Activated naive CD4-positive, alpha-beta T cell treated with anti-CD3 and anti-CD28 coated beads, Interleukin-2, amount 50 U/mL, for 24 hours (primary cell): ENCODE measurements around the gene GPC5.

Source experiments
- H3K27ac Mint-ChIP-seq: one replicate; pipeline ENCODE4 v1.8.0; 2021; ENCODE audit warnings: mild to moderate bottlenecking, mixed read lengths
- H3K27me3 Mint-ChIP-seq: one replicate; pipeline ENCODE4 v1.8.0; 2021; ENCODE audit warnings: mixed read lengths
- H3K36me3 Mint-ChIP-seq: one replicate; pipeline ENCODE4 v1.8.0; 2021; ENCODE audit warnings: mixed read lengths
- H3K4me1 Mint-ChIP-seq: one replicate; pipeline ENCODE4 v1.8.0; 2021; ENCODE audit warnings: mixed read lengths
- H3K4me3 Mint-ChIP-seq: one replicate; pipeline ENCODE4 v1.8.0; 2021; ENCODE audit warnings: mild to moderate bottlenecking, mixed read lengths
- H3K9me3 Mint-ChIP-seq: one replicate; pipeline ENCODE4 v1.8.0; 2021; ENCODE audit warnings: mixed read lengths

The GPC5 gene

GRCh38 chr13:91739751-91740150 lies 341.3 kb downstream of the GPC5 start:
- Mint-ChIP-seq H3K9me3 (no peaks in the 10 kb centered on the region), H3K4me3 (no peak overlapping the region), H3K27ac (no peak overlapping the region), H3K36me3 (no peaks in the 10 kb centered on the region), H3K27me3 (peaks cover 3% of the 10 kb centered on the region), H3K4me1 (no peaks in the 10 kb centered on the region)

GRCh38 chr13:91740756-91741155 lies 342.3 kb downstream of the GPC5 start:
- H3K36me3 Mint-ChIP-seq, result no peaks in the 10 kb centered on the region
- no peaks in the 10 kb centered on the region for H3K9me3 Mint-ChIP-seq
- no peak overlapping the region for H3K4me3 Mint-ChIP-seq
- H3K4me1 Mint-ChIP-seq, result no peaks in the 10 kb centered on the region
- H3K27ac Mint-ChIP-seq, result no peak overlapping the region
- H3K27me3 Mint-ChIP-seq, result peaks cover 3% of the 10 kb centered on the region

- peaks cover 1% of the 10 kb centered on the region for H3K27me3 Mint-ChIP-seq
- H3K36me3 Mint-ChIP-seq, result no peaks in the 10 kb centered on the region
- no peak overlapping the region for H3K4me3 Mint-ChIP-seq
- no peaks in the 10 kb centered on the region for H3K4me1 Mint-ChIP-seq
- no peaks in the 10 kb centered on the region for H3K9me3 Mint-ChIP-seq
- no peak overlapping the region for H3K27ac Mint-ChIP-seq
These were observed 343.5 kb downstream of the GPC5 start for GRCh38 chr13:91741925-91742324.

GRCh38 chr13:91744284-91744683 lies 345.9 kb downstream of the GPC5 start:
- no peak overlapping the region for H3K4me3 Mint-ChIP-seq
- H3K27ac Mint-ChIP-seq, result no peak overlapping the region
- no peaks in the 10 kb centered on the region for H3K27me3 Mint-ChIP-seq
- no peaks in the 10 kb centered on the region for H3K9me3 Mint-ChIP-seq
- no peaks in the 10 kb centered on the region for H3K36me3 Mint-ChIP-seq
- no peaks in the 10 kb centered on the region for H3K4me1 Mint-ChIP-seq

- no peaks in the 10 kb centered on the region for H3K27me3 Mint-ChIP-seq
- H3K36me3 Mint-ChIP-seq, result no peaks in the 10 kb centered on the region
- H3K4me1 Mint-ChIP-seq, result no peaks in the 10 kb centered on the region
- peaks cover 2% of the 10 kb centered on the region for H3K9me3 Mint-ChIP-seq
- no peak overlapping the region for H3K27ac Mint-ChIP-seq
- no peak overlapping the region for H3K4me3 Mint-ChIP-seq
These were observed 347.5 kb downstream of the GPC5 start for GRCh38 chr13:91745967-91746366.

GRCh38 chr13:91747186-91747585 lies 348.8 kb downstream of the GPC5 start:
- Mint-ChIP-seq H3K27me3 (no peaks in the 10 kb centered on the region), H3K36me3 (no peaks in the 10 kb centered on the region), H3K27ac (no peak overlapping the region), H3K9me3 (peaks cover 6% of the 10 kb centered on the region), H3K4me1 (no peaks in the 10 kb centered on the region), H3K4me3 (no peak overlapping the region)

GRCh38 chr13:91748416-91749089 lies 350.1 kb downstream of the GPC5 start:
- Mint-ChIP-seq H3K27ac (no peak overlapping the region), H3K9me3 (peaks cover 6% of the 10 kb centered on the region), H3K27me3 (no peaks in the 10 kb centered on the region), H3K4me3 (no peak overlapping the region), H3K4me1 (no peaks in the 10 kb centered on the region), H3K36me3 (no peaks in the 10 kb centered on the region)

- no peak overlapping the region for H3K4me3 Mint-ChIP-seq
- no peak overlapping the region for H3K27ac Mint-ChIP-seq
- H3K4me1 Mint-ChIP-seq, result no peaks in the 10 kb centered on the region
- no peaks in the 10 kb centered on the region for H3K36me3 Mint-ChIP-seq
- H3K9me3 Mint-ChIP-seq, result no peaks in the 10 kb centered on the region
- H3K27me3 Mint-ChIP-seq, result no peaks in the 10 kb centered on the region
These were observed 360.3 kb downstream of the GPC5 start for GRCh38 chr13:91758724-91759123.

- Mint-ChIP-seq H3K36me3 (no peaks in the 10 kb centered on the region), H3K4me3 (no peak overlapping the region), H3K4me1 (no peaks in the 10 kb centered on the region)
These were observed 364.5 kb downstream of the GPC5 start for GRCh38 chr13:91762957-91763356.

GRCh38 chr13:91764527-91764926 lies 366.1 kb downstream of the GPC5 start:
- no peaks in the 10 kb centered on the region for H3K36me3 Mint-ChIP-seq
- H3K9me3 Mint-ChIP-seq, result no peaks in the 10 kb centered on the region
- no peak overlapping the region for H3K4me3 Mint-ChIP-seq
- no peak overlapping the region for H3K27ac Mint-ChIP-seq
- no peaks in the 10 kb centered on the region for H3K27me3 Mint-ChIP-seq
- no peaks in the 10 kb centered on the region for H3K4me1 Mint-ChIP-seq

More at GRCh38 chr13:91762957-91763356, 364.5 kb downstream of the GPC5 start:
- Mint-ChIP-seq H3K9me3 (no peaks in the 10 kb centered on the region), H3K27ac (no peak overlapping the region), H3K27me3 (no peaks in the 10 kb centered on the region)

- no peak overlapping the region for H3K4me3 Mint-ChIP-seq
- no peak overlapping the region for H3K27ac Mint-ChIP-seq
- no peaks in the 10 kb centered on the region for H3K4me1 Mint-ChIP-seq
- H3K9me3 Mint-ChIP-seq, result no peaks in the 10 kb centered on the region
- no peaks in the 10 kb centered on the region for H3K27me3 Mint-ChIP-seq
- no peaks in the 10 kb centered on the region for H3K36me3 Mint-ChIP-seq
These were observed 369.2 kb downstream of the GPC5 start for GRCh38 chr13:91767651-91768050.

- Mint-ChIP-seq H3K9me3 (no peaks in the 10 kb centered on the region), H3K27me3 (no peaks in the 10 kb centered on the region), H3K27ac (no peak overlapping the region), H3K4me3 (no peak overlapping the region), H3K4me1 (no peaks in the 10 kb centered on the region), H3K36me3 (no peaks in the 10 kb centered on the region)
These were observed 370.3 kb downstream of the GPC5 start for GRCh38 chr13:91768746-91769145.

- no peak overlapping the region for H3K27ac Mint-ChIP-seq
- H3K27me3 Mint-ChIP-seq, result no peaks in the 10 kb centered on the region
- H3K4me1 Mint-ChIP-seq, result no peaks in the 10 kb centered on the region
- no peaks in the 10 kb centered on the region for H3K36me3 Mint-ChIP-seq
- no peak overlapping the region for H3K4me3 Mint-ChIP-seq
- H3K9me3 Mint-ChIP-seq, result no peaks in the 10 kb centered on the region
These were observed 372.8 kb downstream of the GPC5 start for GRCh38 chr13:91771229-91771628.

- H3K4me1 Mint-ChIP-seq, result no peaks in the 10 kb centered on the region
- no peak overlapping the region for H3K27ac Mint-ChIP-seq
- H3K36me3 Mint-ChIP-seq, result no peaks in the 10 kb centered on the region
- H3K4me3 Mint-ChIP-seq, result no peak overlapping the region
- no peaks in the 10 kb centered on the region for H3K27me3 Mint-ChIP-seq
- no peaks in the 10 kb centered on the region for H3K9me3 Mint-ChIP-seq
These were observed 375.3 kb downstream of the GPC5 start for GRCh38 chr13:91773591-91774227.

GRCh38 chr13:91774397-91774796 lies 376.0 kb downstream of the GPC5 start:
- no peaks in the 10 kb centered on the region for H3K4me1 Mint-ChIP-seq
- no peaks in the 10 kb centered on the region for H3K27me3 Mint-ChIP-seq
- no peak overlapping the region for H3K4me3 Mint-ChIP-seq
- no peaks in the 10 kb centered on the region for H3K36me3 Mint-ChIP-seq
- no peak overlapping the region for H3K27ac Mint-ChIP-seq
- H3K9me3 Mint-ChIP-seq, result no peaks in the 10 kb centered on the region

- no peaks in the 10 kb centered on the region for H3K27me3 Mint-ChIP-seq
- H3K4me1 Mint-ChIP-seq, result no peaks in the 10 kb centered on the region
- H3K27ac Mint-ChIP-seq, result no peak overlapping the region
- H3K9me3 Mint-ChIP-seq, result no peaks in the 10 kb centered on the region
- no peaks in the 10 kb centered on the region for H3K36me3 Mint-ChIP-seq
- no peak overlapping the region for H3K4me3 Mint-ChIP-seq
These were observed 378.3 kb downstream of the GPC5 start for GRCh38 chr13:91776611-91777193.
